HG03159 (cell line): ENCODE data around the gene HOXB1.

Experiments used
- ATAC-seq: cut with Tn5 transposase; IDR thresholded peaks from one replicate; pipeline ENCODE4 v1.9.1; 2021; ENCODE audit warnings: mild to moderate bottlenecking, moderate library complexity; ENCODE audit not compliant: unreplicated experiment

HOXB1 gene

DNA sequence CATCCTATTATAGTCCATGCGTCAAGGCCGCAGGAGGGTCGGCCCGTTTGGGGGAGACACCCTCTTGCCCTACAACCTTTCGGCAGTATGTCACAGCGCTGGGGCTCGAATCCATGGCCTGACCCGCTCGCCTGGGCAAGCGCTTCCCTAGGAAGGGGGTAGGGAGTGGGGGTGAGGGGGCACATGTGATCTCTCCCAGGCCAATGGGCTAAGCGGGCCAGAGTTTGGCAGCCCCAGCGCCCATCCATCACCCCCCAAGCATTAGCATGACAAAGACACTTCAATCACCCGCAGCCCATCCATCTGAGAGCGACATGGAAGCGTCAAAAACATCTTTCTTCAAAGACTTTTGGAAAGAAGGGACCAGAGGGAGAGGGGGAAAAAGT, at the start of gene HOXB1:
Gene HOXB1 (minus strand): TSS at position 125 of the 386 bp plus-strand sequence. CDS start 107 bp downstream, at position 18.
- no peak for ATAC-seq

DNA sequence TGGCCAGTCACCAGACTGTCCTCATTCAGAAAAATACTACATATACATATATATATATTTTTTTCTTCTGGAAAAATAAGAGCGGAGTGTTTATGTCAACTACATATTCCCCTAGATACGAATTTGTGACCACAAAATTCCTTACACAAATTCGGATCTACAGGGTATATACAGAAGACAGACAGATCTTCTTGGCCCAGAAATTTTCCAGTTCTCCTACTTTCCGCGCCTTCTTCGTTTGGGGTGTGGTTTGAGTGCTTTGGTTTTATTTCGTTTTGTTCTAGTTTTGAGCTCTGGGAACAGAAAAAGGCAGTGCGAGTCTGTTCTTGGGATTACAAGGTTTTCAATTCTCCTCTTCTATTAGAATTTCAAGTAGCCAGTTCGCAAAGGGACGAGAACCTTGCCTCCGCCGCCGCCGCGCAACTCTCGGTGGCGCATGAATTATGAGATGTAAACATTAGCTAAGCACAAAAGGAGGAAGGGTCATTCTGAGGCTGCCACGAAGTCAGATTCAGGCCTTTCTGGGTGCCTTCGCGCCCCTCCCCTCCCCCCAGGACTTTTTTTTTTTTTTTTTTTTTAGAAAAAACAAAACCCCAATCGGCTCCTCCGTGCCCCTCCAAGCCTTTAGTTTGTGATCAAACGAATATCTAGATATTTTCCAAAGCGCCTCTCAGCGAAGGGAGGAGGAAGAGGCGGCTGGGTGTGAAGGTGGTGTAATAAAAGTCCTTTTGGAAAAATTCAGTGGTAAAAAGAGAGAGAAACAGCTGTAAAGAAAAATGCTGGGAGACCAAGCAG, 49.1 kb upstream of the HOXB1 start:
- no peak for ATAC-seq

DNA sequence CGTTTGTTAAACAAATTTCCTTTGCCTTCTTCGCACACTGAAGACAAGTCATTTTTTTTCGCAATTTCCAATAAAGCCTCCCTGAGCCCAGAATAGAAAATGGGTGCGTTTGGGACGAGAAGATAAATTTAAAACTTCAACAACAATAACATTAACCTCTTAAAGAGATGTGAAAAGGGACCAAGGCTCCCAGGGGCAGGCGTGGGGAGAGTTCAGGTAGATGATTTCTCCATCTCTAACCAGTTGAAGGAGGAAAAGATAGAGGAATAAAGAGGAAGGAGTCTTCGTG, 48.6 kb upstream of the HOXB1 start:
- no peak for ATAC-seq

DNA sequence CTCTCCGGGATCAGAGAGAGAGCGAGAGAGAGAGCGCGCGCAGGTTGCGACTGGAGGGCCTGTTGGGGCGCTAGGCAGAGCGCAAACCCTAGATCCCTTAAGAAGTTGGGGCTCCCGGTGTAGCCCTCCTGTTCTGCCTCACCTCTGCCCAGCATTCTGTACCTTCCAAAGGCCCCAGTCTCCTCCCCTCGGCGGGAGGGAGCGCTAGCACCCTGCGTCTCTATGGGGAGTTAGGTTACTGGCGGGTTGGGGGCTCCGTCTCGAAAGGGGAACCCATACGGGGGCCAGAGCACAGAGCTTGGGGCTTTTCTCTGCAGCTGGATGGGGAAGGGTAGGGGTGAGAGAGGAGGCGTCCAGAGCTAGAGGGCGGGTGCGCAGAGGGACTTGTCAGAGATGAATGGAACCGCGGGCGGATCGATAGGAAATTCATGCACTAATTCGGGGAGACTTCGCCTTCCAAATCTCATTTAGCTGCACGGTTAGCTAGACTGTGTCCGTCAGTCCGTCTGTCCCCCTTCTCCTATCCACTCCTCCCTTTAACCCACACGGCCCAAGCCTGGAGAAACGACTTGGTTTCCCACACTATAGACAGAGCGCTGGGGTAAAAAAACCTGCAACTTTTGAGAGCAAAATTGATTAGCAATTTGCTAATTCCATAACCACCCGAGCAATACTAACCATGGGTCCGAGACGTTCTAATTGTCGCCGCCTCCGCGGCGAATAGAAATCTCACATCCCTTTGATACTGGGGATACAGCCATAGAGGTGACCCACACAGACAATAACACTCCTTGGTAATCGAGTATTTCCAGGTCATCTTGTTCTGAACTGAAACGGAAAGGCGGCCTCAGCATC, 48.0 kb upstream of the HOXB1 start:
- ATAC-seq, result peak; percentile 17

DNA sequence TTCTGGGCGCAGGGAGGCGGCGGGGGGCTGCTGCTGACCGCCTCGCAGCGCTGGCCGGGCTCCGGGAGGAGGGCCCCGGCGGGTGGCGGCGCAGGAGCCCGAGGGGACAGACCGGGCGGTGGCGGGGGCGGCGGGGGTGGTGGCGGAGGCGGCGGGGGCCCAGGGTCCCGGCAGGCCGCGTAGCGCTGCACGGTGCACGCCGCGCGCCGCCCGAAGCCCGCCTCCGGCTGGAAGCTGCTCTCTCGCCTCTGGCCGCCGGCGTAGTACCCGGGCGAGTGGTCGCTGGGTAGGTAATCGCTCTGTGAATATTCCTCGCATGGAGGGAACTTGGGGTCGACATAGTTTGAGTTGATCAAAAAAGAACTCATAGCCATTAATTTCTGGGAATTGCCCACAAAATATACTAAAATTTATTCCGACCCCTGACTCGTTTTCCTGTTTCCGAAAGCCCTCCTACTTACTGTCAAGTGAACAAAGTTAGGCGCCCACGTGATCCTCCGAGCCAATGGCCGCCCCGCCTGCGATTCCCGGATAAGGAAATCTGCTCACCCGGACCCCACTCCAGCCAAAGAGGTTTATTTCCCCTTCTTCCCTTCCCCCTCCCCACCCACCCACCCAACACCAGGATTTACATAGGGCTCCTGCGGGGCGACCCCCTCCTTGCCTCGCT, 47.3 kb upstream of the HOXB1 start, which contains the start of gene HOXB4:
Gene HOXB4 (minus strand): TSS at position 405 of the 670 bp plus-strand sequence. CDS start 31 bp downstream, at position 374.
- ATAC-seq, result peak; percentile 41

DNA sequence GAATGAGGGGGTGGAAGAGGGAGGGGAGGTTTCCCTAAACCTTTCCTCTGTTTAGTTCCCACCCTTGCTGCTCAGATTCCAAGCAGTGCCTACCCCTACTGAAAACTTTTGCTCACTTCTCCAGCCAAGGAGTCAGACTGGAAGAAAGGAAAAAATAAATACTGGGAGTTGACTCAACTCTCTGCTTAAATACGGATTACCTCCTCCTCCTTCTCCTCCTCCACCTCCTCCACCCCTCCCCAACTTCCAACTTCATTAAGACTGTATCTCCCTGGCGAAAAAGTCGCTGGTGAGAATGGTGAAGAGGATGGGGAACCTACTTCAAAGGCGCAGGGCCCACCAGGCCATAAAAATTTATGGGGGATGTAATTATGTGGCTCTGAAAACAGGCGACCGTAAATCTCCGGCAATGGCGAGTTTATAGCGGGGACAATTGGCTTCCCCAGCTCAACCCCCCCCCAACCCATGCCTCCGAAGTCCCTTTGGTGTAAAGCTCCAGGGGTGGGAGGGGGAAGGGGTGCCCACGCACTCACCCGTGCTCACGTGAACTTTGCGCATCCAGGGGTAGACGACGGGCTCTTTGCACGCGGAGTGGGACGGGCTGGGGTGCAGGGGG, 46.6 kb upstream of the HOXB1 start:
- ATAC-seq, result no peak

DNA sequence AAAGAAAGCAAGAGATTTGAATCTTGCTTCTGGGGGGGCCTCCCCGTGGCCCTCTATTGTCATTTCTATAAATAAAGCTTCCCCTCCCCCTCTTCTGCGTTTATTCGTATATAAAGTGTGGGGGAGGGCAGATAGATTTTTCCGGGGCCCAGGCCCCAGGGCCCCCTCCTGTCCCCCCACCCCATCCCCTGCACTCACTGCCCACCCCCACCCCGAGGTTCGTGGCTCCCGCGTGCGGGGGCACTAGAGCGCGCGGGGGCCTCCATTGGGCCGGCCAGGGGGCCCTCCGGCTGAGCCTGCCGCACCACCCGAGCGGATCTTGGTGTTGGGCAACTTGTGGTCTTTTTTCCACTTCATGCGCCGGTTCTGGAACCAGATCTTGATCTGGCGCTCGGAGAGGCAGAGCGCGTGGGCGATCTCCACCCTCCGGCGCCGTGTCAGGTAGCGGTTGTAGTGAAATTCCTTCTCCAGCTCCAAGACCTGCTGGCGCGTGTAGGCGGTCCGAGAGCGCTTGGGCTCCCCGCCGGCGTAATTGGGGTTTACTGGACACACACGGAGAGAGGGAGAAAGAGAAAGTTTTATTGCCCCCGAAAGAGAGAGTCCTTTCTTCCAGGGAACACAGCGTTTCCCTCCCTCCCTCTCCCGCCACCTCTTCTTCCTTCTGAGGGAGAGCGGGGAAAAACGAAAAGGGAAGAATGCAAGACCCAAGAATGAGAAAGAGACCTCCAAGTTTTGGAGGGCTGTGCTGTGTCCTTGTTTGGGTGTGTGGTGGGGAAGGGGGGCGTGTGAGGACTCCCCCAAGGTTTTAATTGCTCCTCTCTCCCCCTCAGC, 45.9 kb upstream of the HOXB1 start:
- ATAC-seq, result no peak

DNA sequence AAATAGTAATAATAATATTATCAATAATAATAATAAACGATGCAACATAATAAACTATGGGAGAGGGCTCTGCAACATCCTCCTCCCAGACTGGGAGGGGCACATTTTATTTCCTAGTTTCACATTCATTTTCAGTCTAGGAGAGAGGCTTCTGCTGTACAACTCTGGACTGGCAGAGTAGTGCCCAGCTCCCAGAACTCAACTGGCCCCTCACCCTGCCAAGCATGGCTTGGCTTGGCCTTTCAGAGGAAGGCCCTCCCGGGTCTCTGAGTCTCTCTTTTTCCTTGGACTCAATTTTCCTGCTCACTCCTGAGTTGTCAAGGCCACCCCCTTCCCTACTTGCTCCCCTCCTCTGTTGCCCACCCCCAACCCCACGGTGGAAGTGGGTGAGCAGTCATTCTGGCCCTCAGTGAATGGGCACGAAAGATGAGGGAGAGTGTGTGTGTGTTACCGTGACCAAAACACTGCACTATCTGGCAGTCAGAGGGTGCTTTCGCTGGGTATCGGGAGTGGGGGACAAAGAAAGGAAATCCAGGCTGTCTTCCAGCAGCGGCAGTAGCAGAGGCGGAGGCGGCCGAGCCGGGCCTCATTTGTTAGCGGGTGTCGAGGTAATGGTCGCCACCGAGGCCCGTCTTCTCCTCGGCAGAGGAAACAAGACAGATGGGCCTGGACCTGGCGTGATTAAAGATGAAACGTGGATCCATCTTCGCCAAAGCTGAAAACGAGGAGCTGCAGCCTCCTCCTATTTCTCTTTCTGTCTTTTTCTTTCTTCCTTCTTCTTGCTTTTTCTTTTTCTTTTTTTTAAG, 45.1 kb upstream of the HOXB1 start:
- ATAC-seq, result no peak

DNA sequence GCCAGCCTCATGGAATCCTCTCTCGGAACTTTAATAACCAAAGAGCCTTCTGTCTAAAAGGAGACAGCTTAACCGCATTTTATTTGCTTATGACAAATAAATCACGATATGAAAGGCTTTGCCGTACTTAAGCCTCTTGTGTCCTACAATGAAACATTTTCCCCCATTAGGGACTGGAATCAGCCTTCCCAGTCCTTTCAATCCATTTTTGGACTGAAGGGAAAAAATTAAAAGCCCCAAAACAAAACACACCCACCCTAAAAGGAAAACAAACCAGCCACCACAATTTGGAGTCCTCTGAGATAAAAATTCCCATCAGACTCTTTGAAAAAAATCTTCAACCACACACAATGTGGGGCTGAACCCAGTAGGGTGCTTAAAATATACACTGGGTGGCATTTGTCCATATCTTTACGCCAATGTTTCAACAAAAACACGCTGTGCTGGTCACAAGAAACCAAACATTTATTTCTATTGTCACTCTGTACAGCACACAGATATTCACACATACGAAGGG, 44.3 kb upstream of the HOXB1 start:
- ATAC-seq, result no peak

DNA sequence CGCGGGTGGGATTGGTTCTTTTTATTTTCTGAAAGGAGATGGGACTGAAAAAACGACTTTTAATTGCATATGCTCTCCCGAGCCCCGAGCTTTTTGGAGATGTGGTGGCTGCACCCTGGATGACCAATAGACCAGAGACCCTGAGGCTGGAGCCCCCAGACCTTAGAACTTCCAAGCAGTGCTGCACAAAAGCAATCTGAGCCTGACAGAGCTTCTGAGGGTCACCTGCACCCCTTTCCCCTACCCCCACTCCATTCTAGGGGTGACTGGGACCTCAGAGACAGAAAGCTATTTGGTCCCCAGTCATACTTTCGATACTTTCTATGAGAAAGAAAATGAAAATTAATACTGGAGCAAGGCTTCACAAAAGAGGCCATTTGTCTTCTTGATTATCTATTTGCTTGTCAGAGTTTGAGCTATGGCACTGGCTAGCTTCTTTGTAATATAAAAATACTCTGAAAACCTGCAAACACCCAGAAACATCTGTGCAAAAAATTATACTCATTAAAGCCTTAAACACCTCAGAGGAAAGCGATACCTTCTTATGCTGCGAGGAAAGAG, 43.8 kb upstream of the HOXB1 start:
- ATAC-seq, result no peak

DNA sequence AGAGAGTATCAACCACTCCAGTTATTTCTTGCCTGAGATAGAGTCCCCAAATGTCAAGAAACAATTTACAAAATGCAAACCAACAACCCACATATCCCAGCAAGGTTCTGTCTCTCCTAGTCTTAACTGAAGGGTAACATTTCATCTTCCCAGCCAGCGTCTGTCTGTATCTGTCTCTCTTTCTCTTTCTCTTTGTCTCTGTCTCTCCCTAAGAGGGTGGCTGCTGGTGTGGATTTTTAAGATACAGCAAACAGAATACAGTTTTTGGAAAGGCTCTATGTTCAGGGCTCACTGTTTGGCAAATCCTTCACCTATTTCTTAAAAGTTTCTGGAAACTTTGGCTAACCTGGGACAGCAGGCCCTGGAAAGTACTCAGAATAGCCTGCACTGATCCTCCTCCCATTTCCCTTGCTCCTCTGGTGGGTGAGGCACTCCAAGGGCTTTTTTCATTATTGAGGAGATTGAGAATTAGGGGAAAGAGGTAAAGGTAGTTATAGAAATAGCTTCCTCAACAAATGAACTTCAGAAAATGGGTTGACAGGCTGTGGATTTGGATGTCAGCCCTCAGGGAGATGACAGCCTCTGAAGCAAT, 41.1 kb upstream of the HOXB1 start:
- ATAC-seq, result no peak

DNA sequence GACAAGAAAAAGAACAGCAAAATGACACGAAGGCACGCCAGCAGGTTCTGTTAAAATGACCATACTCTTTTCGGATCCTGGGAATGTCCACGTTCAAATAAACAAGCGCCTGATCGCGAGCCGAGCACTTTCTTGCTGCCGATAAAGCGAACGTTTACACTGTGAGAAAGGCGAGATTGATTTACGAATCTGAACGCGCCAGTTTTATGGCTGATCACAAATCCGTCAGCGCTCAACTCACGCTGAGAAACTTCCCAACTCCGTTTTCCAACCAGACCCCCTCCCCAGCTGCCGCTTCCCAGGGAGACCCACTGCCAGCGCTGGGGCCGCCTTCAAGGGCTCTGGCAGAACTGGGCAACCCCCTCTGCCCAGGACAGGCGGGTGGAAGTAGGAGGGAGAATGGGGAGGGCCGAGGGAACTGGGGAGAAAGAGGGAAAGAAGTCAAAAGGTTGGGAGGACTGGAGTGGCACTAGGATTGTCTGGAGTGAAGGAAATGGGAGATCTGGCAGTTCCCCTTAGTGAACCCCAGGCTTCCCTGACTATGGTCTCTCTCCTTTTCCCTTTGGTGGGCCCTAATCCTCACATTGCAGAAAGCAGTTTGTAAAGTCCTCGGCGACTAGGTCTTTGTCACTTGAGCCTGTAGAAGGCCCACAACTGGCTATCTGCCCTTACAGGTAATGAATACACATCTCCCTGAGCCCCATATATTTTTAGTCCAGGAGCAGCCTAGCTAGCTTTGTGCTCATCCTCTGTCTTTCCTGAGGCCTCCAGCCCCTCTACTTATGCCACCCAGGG, 40.4 kb upstream of the HOXB1 start:
- no peak for ATAC-seq

DNA sequence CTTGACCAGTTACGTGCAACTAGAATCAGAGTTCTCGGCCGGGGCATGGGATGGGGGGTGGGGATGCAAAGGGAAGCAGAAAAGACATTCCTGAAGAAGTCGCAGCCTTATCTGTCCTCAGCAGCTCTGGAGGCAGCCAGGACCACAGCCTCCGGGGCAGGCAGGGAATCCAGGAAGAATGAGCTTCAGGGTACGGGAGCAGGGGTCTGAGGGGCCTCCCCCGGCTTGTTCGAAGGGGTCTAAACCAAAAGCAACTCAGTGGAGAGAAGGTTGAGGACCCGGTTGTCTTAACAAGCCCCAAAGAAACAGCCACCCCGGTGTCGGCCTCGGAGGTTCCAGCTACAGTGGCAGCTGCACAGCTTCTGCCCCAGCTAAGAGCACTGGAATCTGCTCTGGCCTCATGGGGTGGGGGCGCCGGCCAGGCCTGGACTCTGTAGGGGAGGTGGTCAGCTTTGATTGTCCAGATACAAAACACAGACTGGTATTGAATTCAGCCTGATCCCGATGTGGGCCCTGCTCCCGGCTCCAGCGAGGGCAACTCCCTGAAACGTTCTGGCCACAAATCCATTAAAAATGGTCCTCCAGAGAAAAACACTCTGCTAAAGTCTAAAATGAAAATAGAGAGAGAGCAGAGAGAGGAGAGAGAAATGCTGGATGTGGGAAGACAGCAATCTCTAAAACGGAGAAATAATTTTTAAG, 39.7 kb upstream of the HOXB1 start:
- no peak for ATAC-seq

DNA sequence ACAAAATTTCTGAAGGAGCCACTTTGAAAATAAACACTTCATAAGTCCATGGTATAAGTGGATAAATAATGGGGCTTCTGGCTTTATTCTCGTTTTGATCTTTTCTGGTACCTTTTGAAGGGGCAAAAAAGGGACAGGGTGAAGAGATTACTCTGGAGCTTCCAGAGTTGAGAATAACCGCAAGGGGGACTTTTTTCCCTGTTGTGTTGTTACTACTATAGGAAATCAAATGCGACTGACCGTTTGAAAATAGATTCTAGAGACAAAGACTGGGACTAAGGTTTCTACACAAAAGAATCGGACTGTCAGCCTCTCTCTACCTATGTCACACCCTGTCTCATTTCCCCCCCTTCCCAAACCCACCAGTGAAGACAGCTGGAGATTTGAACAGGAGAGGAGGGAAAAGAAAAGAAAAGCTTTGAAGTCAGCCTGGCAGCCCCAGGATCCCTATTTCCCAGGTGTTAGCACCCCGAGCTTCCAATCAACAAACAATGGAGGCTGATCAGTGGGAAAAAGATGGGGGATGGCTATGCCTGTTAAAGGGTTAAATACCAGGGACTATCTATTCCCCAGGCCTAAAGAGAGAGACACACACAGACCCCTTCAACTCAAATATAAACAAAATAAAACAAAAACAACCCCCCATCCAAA, 39.0 kb upstream of the HOXB1 start:
- ATAC-seq, result no peak

DNA sequence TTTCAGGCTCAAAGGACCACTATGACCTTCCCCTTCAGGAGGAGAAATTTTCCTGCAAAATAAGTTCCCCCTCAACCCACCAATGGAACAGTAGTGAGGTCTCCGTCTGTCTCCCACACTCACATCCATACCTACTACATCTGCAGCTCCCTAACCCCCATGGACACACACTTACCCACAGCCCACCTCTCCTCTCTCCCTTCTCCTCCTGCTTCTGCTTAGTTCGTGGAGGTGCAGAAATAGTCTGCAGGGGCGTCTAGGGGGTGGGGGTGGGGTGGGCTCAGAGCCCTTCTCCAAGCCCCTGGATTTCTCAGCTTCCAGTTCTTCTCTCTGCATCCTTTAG, 38.4 kb upstream of the HOXB1 start:
- ATAC-seq, result no peak

DNA sequence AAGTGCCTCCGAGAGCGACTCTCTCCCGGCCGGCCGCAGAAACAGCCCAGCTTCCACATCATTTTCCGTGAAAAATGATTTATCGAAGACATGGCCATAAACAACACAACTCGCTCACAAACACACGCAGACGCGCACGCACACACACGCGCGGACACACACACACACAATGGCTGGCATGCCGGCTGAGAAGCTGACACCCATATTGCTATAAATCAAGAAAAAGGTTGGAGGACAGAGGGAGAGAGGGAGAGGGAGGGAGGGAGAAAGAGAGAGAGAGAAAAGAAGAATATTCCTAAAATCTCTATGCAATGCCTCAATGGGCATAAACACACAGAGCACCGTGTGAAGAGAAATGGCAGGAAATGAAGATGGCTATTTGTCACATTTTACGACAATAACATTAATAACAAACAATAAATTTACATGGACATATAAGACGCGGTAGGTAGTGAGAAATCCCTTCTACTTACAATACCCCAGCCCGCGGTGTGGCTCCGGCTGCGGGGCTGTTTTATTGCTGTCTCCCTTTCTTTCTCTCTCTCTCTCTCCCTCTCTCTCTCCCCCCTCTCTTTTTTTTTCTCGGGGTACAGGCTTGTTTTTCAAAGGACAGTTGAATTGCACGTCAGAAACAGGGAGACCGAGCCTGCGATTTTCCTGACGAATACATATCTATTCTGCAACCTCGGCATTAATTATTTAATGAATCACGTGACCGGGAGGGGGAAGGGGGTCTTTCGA, 37.9 kb upstream of the HOXB1 start:
- ATAC-seq, result no peak
